ENCODE data around the gene SBK3.

GRCh38 chr19:55578031-55578760 is 32.9 kb upstream of the SBK3 start:
- no peak for TF ChIP-seq CTCF (IDR thresholded peaks at IDR 0.05; ENCODE audit: low read length)
- no peak for TF ChIP-seq EZH2phosphoT487 (IDR thresholded peaks at IDR 0.05; ENCODE audit: low read length)
- no peak for TF ChIP-seq EZH2 (optimal IDR thresholded peaks at IDR 0.05; ENCODE audit: low read depth, low read length)
